RPMI7951 (cell line): ENCODE data around the gene RAD51B. TPM values are rescaled to one million over a fixed set of nuclear protein-coding genes. Genes with fewer than 3 reads are reported as not detected.
A peak's percentile ranks its signal among the peaks of the same experiment; 100 is the strongest.

ENCODE experiments used
- DNase-seq: peaks from one replicate; pipeline ENCODE4 v3.0.0-alpha.2; 2012; ENCODE audit warnings: low read depth
- total RNA-seq: library from RNA; depleted of rRNA; stranded (reverse); fragments of >200 nt; shearing (Covaris generic); gene quantifications from 2 replicates; pipeline ENCODE4 v1.2.3, GENCODE V29; 2014

The RAD51B gene
- total RNA-seq, 1 experiment from 2014 or later: 10.9 TPM

DNA sequence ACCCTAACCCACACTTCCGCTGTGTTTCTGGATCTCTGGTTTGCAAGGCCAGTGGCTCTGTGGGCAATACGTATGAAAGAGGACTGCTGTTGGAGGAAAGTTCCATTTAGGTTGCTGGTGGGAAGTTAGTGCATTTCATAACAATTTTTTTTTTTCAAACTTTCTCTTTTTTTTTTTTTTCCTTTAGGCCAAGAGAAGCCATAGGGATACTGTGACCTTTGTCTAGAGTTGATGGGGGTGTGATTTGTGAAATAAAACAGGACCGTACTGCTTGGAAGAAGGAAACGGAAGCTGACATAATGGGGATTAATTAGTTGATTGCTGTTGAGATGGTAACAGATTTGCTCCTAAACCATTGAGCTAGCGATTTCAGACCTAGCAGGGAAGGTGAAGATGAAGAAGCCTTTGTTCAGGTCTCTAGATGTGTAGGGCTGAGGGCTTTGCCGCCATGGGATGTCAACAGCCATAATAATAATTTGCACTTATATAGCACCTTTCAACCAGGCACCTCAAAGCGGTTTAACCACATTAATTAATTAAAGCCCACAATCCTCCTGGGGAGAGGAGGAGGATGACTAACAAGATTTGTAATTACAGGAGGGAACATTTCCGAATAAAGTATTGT, 658.0 kb downstream of the RAD51B start:
- no peak for DNase-seq

DNA sequence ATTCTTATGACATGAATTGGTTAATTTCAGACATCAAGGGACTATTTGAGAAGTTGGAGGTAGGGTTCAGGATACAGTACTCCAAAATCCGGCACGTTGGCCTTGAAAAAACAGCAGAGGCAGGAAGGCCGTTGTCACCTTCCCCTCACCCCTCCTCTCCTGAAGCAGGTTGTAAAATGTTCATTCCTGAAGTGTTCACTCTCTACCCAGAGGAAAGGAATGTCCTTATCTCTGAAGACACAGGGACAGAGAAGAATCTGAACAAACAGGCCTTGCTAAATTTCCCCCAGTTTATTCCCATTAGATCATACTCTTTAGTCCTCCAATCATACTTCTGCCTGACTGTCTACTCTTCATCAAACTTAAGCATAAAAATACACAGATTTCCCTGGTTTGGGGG, 659.7 kb downstream of the RAD51B start:
- DNase-seq: no peak

DNA sequence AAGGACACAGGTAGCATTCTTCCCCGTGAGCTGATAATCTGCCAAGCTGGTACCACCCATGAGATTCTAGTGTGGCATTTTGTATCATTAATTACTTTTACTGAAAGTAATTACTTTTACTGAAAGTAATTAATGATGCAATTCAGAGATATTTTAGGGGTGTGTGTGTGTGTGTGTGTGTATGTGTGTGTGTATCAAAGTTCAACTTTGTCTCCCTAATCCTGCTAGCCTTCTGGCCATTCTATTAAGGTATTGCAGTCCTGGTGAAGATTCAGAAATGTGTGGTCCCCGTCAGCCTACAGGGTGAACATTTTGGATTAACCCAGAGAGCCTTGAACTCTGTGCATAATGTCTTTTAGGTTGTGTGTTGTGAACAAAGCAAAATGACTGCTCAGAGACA, 662.4 kb downstream of the RAD51B start:
- DNase-seq: no peak

DNA sequence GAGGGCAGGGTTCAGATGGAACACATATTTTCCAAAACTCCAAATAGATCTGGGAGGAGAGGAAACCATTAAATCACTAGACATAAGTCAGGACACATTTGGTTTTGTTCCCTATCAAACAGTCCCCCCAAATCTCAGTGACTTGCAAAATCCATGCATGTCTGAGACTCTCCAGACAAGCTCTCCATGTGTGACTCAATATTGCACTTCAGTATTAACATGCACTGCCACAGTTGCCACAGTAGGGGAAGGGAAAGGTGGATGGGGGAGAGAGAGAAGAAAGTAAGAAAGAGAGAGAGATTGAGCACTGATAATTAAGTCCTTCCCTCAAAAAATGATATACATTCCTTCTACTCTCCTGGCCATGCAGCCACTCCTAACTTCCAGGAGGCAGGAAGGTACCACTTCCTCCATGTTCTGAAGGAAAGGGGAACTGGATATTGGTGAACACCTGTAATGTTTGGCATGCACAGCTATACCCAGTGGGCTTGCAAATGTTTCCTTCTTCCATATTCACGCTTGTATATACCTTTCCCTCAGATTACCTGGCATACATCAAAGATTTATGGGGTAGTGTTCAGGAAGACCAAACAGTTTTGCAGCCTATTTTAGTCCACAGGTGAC, 663.3 kb downstream of the RAD51B start:
- DNase-seq: no peak

DNA sequence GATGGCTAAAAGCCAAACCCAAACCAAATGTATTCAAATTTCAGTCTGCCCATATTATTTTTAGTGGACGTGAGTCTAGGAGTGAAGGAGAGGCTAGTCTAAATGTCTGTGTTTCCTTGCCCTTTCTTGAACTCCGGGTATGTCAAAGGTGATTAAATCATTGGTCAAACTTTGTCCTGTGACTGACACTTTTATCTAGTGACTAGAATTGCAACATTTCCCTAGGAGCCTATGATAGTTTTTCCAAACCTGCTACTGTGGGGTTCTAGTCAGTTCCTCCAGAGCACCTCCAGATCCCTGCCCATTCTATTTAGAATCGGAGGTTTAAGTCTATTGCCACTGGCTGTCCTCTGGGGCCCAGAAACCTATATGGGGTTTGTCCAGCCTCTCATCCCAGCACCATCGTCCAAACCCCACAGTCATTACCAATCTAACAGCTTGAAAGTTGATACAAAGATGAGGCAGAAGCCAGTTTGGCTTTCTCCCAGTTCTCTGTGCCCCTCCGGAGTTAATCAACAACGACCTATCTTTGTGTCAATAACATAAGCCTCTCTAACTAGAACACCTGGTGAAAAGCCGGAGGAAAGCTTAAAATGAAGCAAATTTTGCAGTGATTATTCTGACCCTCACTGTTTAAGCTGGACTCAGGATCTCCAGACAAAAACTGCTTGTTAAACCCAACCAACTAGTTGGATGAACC, 666.6 kb downstream of the RAD51B start:
- no peak for DNase-seq

DNA sequence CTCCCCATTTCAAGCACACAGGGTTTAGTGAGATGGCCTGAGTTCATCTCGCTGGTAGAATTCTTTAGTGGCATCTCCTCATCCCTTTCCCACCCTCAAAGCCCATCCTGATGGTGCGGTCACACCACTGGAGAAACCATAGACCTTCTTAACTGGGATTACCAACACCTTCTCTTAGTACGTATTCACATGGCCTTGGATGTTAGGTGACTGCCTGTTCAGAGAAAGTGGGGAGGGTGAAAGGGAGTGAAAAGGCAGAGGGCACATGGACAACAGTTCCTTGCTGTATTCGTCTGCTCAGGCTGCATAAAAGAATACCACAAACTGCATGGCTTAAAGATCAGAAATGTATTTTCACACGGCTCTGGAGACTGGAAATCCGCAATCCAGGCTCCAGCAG, 667.2 kb downstream of the RAD51B start:
- no peak for DNase-seq

DNA sequence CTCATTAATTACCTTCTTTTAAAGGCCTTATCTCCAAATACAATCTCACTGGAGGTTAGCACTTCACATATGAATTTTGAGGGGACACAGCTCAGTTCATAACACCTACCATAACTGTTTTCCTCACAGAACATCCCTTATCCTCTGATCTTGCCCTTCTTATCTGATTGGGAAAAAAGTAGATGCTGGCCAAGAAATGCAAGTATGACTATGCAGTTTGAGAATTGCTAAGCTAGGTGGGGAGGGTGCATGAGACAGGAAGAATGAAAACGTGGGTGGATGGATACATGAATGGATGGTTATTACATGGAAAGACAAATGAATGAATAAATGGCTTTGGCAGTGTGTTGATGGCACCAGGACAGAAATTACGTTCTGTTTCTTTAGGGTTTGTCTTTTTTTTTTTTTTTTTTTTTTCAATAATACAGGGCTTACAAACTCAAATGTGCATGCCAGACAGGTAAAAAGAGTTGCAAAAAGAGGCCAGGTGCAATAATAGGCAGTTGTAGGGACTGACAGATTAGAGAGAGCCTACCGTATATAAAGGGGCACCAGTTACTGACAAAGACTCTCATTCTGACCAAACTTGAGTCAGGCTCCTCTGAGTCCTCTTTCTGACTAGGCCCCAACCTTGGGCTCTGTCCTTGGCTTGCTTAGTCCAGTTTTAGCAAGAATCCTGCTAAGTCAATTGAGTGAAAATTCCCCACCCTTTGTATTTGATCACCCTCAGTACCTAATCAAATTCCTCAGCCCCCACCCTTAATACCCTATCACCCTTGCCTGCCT, 668.4 kb downstream of the RAD51B start:
- DNase-seq: peak; percentile 74

DNA sequence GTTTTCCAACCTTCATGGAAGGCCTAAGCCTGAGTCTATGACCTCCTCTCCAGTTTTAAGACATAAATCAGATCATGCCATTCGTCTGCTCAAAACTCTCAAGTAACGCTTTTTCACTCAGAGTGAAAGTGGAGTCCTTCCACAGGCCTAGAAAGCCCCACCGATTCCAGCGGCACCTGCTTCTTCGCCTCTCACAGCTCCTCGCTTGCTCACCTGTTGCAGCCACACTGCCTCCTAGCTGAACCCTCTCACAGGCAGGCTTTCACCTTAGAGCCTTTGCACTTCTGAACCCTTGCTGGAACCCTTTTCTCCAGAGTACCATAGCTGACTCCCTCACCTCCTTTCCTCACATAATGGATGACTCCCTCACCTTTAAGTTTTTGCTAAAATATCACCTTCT, 672.2 kb downstream of the RAD51B start:
- no peak for DNase-seq

DNA sequence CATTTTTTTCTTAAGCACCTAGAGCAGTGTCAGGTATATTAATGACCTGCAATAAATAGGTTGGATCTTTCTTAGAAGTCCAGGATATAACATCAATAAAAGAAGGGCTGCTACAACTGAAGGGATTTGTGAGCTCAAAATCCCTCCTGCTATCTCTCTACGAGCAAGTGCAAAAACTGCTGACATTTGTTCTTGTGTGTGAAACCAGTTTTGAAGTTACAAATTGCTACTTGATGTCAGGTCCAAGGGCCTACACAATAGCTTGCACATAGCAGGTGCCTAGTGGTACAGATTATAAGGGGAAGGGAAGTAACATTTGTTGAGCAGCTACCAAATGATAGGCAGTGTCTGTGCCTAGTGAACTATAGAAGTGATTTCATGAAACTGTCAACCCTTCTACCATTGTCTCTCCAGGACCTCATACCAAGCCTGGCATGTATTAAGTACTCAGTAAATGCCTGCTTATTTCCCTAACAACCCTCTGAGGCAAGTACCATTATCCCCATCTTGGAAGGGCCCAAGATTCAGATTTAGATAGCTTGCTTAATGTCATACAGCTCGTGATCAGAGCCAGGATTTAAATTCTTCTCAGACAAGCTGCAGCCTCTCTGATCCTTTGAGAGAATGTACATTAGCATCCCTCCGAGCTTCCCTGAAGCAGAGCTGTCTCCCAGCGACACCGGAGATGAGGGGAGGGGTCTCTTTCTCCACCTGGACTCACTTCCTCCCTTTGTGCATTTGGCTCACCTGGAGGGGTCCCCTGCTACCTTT, 673.0 kb downstream of the RAD51B start:
- DNase-seq: no peak

DNA sequence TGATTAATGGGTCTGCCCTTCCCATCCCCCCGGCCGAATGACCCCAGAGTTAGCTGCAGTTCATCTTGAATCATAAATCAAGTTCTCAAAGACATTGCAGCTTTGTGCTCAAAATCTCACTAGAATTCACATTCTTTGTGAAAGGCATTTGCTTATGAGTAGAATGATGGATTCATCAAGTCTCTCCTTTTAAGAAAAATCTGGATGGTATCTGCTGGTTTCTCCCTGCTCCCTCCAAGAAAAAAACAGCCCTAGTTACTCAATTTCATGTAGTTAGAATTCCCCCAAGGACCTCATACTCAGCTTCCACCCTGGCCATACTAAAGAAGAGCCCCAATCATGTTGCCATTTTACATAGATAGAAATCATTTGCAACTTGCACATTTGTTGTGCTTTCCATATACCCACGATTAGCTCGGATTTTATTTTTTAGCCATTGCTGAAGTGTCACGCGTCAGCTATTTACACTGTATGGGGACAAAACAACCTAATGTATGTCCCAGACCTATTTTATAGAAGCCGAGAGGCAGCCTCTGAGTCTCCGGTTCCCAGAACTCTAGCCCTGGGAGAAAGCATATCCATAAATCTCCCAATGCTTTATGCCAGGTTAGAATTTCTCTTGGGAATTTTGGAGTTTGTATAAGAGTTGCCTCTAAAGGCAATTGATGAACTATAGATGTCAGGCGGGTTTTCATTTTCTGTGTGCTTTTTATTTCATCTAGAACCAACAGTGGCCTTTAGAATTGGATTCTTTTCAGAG, 673.8 kb downstream of the RAD51B start:
- DNase-seq: no peak

DNA sequence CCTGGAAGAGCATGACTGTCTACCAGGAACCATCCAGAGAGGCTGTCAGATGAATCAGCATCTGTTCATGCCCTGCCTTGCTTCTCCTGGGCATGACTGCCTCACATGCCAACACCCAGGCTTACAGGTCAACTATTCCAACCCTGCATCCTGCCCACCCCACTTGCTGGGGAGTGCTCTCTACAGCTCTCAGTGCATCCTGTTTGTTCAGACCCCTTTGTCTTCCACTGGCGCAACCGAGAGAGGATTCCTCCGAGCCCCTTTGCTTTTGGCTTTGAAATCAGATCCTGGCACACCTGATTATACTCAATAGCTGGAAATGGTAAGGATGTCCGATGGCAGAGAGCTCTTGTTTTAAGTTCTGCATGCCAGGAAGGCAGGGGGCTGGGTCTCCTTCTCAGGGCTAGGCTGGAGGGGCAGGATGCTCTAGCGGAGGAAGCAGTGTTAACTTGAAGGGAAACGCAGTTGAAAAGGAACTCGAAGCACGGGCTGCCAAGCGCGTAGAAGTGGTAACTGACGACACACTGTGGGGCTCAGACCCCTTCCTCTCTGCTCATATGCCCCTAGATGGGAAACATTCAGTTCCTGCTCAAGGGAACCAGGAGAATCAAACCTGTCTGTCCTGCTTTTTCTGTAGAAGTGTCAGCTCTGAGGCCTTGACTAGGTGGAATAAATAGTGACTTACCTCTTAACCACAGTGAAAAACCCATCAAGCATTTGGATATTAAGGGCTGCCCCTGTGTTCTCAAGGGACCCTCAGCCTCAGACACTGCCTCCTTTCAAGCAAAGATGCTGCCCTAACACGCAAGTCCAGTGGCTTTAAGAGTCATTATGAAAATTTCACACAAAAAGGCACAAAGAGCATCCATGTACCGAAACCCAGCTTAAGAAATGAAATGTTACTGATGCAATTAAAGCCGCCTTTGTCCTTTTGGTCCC, 675.8 kb downstream of the RAD51B start:
- DNase-seq: peak; percentile 36

DNA sequence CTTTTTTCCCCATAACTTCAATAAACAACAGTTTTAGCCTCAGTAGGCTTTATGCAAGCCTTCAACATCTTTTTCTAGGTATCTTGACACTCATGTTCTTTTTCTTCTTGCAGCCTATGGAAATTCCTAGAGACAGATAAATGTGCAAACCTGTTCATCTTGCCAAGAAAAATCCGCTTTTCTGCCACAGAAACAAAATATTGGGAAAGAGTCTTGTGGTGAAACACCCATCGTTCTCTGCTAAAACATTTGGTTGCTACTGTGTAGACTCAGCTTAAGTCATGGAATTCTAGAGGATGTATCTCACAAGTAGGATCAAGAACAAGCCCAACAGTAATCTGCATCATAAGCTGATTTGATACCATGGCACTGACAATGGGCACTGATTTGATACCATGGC, 677.4 kb downstream of the RAD51B start:
- no peak for DNase-seq

DNA sequence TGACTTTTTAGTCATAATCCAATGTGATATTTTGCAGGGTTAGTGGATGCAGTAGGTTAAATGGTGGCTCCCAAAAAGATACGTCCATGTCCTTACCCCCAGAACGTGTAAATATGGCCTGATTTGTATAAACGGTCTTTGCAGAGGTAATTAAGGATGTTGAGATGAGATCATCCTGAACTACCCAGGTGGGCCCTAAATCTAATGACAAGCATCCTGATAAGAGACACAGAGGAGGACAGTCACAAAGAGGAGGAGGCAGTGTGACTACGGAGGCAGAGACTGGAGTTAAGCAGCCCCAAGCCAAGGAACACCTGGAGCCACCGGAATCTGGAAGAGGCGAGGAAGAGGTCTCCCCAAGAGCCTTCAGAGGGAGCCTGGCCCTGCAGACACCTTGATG, 679.9 kb downstream of the RAD51B start:
- no peak for DNase-seq

DNA sequence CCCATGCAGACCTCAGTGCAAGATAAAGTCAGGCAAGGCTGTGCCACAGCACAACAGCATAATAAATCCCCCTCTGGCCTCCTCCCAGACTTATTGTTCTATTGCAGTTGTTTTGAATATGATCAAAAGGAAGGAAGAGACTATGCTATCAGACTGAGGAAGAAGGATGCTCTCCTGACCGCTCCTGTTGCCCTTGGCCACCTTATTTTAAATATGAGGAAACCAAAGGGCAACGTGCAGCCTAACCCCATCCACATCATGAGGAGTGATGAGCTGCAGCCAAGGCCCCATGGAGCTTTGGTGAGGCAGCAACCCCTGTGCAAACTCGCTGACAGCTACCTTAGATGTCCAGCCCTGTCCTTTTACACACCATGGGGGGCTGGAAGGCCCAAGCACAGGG, 681.6 kb downstream of the RAD51B start:
- DNase-seq: no peak

DNA sequence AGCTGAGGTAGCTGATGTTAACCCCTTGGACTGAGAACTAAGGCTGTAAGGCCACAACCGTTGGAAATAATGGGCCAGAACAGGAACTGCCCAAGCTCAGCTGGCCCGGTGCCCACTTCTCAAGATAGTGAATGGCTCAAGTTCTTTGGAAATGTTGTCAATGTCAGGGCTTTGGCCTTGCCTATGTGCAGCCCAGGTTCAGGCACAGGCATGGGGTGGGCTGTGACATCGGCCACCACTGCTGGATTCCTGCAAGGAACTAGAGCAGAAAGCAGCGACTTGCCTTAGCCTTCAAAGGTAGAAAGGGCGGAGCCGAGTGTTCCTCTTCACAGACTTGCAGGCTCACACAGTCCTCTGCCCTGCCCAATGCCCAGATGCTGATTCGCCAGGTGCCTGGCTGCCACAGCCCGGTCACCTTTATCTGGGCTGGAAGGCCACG, 682.1 kb downstream of the RAD51B start:
- no peak for DNase-seq

DNA sequence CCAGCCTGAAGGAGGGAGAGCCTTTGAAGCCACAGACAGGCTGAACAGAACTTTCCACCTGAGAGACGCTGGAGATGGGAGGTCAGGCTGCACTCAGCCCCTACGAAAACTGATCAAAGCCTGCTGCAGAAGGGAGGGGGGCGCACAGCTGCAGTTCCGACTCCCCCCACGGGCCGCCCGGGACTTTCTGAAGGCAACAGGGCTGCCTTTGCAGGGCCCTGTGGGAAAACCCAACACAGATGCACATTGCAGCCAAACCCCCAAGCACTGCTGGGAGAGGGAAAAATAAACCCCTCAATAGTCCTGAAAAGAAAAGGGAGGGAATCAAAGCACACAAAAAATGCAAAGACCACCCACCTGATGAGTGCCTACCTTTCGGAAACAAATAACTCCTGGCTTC, 682.7 kb downstream of the RAD51B start:
- DNase-seq: no peak

DNA sequence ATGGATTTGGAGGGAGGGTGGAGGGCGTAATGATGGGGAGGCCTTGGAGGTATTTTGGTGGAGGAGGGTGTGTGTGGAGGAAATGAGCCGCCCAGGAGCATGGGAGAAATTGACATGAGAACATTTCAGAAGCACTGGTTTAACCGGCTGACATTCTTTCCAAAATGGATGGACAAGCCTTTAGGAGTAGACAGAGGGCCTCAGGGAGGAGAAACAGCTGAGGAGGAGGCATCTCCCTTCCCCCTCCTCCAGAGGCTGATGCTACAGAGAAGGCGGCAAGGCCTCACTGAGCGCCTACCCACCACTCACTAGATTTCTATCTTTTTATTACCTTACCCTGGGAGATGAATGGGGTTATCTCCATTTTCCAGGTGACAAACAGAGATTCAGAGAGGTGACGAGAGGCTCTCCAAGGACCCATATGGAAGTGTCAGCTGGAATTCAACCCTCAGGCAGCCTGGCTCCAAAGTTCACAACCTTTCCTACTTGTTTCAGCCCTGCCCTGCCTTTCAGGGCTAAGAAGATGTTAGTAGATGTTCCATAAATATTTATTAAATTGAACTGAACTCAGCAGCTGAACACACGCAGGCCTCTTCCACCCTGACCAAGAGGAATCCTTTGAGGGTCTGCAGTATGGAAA, 683.7 kb downstream of the RAD51B start:
- DNase-seq: no peak

DNA sequence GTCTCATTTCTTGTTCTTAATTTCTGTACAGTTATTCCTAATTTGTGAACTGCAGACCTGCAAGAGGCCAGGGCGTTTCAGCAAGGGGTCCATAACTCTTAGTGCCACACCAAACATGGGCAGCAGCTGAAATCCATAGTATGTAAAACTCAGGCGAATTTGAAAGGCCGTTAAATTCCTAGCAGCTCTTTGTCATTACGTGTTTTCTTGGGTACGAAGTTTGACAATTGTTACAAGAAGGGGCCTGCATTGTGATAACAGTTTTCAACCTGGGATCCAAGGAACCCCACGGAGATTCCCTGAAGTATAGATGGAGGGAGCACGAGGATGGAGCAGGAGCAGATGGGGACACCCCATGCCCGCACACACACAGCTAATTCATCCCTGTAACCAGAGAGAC, 685.3 kb downstream of the RAD51B start:
- no peak for DNase-seq

DNA sequence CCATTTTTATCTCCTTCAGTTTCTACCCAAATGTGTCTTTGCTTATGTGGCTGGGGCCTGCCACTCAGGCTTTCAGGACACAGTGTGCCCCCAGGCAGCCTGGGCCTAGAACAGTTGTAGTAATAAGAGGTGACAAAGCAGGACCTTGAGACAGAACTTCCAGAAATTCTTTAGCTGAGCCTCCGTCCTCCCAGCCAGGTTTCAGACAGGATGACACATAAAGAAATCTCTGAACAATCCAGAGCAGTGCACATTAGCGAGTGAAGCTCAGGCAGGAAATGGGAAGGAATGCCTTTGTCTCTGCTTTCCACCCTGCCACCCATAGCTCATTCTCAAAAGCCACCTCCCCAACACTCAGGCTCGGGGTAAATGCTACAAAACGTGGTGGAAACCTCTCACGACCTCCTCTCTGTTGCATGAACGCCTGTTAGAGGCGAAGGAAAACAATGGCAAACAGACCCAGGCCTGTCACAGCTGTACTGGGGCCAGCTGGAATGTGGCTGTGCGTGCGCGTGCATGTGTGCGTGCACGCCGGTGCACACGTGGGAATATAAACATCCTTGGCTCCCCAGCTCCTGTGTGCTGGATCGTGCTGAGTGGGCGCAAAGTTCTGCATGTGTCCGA, 686.6 kb downstream of the RAD51B start:
- peak; percentile 66 for DNase-seq
